Measurements from ENCODE around the gene MROH7.

The MROH7 gene

DNA sequence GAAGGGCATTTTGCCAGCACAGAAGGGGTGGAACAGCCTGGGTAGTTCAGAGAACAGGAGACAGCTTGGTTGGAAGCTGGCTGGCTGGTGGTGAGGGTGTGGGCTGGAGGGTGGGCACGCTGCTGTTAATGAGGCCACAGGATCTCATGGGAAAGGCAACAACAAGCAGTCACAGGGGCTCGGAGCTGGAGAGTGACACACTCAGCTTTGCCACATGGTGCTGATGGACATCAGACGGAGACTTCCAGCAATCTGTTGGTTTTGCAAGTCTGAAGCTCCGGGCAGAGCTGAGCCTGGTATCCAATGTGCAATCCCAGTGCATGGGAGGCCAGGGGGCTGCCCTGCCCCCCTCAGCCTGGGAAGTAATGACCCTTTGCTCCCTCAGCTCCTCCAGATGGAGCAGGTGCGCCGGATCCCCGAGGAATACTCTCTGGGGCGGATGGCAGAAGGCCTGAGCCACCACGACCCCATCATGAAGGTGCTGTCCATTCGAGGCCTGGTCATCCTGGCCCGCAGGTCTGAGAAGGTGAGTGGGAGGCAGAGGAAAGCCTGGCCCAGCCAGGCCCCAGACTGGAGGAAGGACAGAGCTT is 58.4 kb downstream of the MROH7 start:
- DNase-seq (ENCODE audit: low spot score), result no peak
- TF ChIP-seq, protein P1, sequence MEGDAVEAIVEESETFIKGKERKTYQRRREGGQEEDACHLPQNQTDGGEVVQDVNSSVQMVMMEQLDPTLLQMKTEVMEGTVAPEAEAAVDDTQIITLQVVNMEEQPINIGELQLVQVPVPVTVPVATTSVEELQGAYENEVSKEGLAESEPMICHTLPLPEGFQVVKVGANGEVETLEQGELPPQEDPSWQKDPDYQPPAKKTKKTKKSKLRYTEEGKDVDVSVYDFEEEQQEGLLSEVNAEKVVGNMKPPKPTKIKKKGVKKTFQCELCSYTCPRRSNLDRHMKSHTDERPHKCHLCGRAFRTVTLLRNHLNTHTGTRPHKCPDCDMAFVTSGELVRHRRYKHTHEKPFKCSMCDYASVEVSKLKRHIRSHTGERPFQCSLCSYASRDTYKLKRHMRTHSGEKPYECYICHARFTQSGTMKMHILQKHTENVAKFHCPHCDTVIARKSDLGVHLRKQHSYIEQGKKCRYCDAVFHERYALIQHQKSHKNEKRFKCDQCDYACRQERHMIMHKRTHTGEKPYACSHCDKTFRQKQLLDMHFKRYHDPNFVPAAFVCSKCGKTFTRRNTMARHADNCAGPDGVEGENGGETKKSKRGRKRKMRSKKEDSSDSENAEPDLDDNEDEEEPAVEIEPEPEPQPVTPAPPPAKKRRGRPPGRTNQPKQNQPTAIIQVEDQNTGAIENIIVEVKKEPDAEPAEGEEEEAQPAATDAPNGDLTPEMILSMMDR (IDR thresholded peaks at IDR 0.05; ENCODE audit: extremely low read depth, missing control alignments), result no peak

DNA sequence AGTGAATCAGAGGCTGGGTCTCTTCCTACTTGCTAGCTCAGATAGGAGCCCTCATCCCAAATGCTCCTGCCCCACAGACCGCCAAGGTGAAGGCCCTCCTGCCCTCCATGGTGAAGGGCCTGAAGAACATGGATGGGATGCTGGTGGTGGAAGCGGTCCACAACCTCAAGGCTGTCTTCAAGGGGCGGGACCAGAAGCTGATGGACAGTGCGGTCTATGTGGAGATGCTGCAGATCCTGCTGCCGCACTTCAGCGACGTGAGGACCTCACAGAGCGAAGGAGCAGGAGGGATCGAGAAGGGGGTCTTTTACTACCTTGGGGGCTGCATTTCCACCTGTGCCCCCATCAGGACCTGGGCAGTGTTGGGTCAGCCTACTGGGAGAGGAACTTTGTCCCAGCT is 59.5 kb downstream of the MROH7 start:
- TF ChIP-seq, protein P1 (IDR thresholded peaks at IDR 0.05; ENCODE audit: extremely low read depth, missing control alignments), result no peak
- no peak for DNase-seq (ENCODE audit: low spot score)

DNA sequence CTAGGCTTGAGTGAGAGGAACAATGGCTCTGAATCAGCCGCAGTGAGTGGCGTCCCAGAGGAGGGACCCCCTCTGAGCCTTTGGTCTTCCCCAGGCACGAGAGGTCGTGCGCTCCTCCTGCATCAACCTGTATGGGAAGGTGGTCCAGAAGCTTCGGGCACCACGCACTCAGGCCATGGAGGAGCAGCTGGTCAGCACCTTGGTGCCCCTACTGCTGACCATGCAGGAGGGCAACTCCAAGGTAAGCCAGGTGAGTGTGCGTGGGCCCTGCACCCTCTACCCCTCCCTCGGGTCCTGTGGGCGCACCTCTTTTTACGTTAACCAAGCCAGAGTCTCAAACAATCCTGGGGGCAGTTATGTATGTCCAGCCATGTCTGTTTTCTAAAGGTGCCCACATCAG is 60.4 kb downstream of the MROH7 start:
- TF ChIP-seq, protein P1 (IDR thresholded peaks at IDR 0.05; ENCODE audit: extremely low read depth, missing control alignments), result no peak
- no peak for DNase-seq (ENCODE audit: low spot score)

DNA sequence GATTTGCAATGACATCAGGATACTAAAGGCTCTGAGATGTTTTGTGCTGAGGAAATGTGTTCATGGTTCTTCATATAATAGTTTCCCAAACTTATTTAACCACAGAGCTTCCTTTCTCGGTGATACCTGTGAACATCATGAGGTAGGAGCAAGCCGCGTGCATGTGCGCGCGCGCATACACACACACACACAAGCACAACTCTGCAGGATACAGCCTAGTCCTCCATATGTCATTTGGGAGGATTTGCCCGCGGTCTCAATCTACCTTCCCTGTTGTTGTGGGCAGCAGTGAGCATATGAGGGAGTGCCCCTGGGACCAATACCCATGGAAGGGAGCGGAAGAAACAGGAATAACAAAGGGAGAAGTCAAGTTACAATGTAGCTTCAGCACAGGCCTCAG is 61.9 kb downstream of the MROH7 start:
- TF ChIP-seq, protein P1 (IDR thresholded peaks at IDR 0.05; ENCODE audit: extremely low read depth, missing control alignments), result no peak
- DNase-seq (ENCODE audit: low spot score), result no peak

DNA sequence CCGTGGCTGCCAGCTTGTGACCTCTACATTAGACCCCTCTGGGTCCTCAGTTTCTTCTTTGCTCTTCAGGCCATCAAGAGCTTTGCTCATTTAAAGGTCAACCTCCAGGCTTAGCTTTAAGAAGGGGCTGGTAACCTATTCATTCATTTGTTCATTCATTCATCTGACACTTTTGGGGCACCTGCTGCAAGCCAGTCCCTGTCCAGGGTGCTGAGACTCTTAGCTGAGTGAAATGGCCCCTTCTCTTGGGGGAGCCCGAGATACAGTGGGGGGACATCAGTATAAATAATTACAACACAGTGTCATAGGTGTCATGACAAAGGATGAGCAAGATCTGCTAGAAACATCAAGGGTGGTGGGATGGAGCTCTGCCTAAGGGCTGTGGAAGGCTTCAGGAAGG is 63.6 kb downstream of the MROH7 start:
- TF ChIP-seq, protein P1 (IDR thresholded peaks at IDR 0.05; ENCODE audit: extremely low read depth, missing control alignments), result no peak
- DNase-seq (ENCODE audit: low spot score), result no peak

DNA sequence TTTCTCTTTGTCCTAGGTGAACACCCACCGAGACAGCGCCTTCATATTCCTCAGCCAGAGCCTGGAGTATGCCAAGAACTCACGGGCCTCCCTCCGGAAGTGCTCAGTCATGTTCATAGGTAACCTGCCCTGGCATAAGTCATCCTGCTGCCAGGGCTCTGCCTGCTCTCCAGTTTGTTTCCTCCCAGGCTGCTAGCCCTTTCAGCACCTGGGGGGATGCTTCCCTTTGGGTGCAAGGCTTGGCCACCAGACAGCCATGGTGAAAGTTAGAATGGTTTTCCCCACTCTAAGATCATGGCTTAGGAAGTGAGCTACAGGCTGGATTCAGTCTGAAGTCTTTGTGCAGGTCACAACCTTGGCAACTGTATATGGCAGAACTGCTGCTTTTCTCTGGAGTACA is 64.8 kb downstream of the MROH7 start:
- no peak for DNase-seq (ENCODE audit: low spot score)
- TF ChIP-seq, protein P1 (IDR thresholded peaks at IDR 0.05; ENCODE audit: extremely low read depth, missing control alignments), result no peak

DNA sequence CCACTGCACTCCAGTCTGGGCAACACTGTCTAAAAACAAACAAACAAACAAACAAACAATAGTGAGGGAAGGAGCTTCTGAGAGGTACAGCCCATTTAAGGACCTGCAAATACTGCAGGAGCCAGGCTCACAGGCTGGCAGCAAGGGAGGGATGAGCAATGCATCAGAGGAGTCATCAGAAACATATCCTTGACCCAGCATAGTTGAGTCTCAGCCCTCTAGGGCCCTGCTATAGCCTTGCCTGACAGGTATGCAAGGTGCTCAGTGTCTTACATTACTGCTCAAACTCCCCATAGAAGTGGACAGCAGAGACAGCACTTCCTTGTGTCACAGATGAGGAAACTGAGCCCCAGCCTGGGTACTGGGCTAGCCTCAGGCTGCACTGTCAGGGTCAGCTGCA is 66.8 kb downstream of the MROH7 start:
- DNase-seq (ENCODE audit: low spot score), result no peak
- TF ChIP-seq, protein P1 (IDR thresholded peaks at IDR 0.05; ENCODE audit: extremely low read depth, missing control alignments), result no peak
